Bronchial epithelial cell (primary cell): ENCODE data around the gene IPPK. TPM values are rescaled to one million over a fixed set of nuclear protein-coding genes. Genes with fewer than 3 reads are reported as not detected.
"Not testable (repeated sequence)": the region's sequence is repeated elsewhere in the genome, so short reads cannot be mapped to it uniquely, and the experiment has no call there.

Source experiments
- DNase-seq: peaks from one replicate; pipeline ENCODE4 v3.0.0-alpha.2; 2010; ENCODE audit warnings: low read depth
- FAIRE-seq: peaks from 2 replicates; lab custom pipeline; 2011; peaks lifted over from hg19 to GRCh38; lab: Jason Lieb, UNC
- H3K27me3 ChIP-seq: 2 replicates; pipeline ENCODE4 v1.5.1; 2011; ENCODE audit warnings: low read length; ENCODE audit not compliant: control insufficient read depth, insufficient read depth
- H3K36me3 ChIP-seq: 2 replicates; pipeline ENCODE4 v1.5.1; 2011; ENCODE audit warnings: low read length; ENCODE audit not compliant: control insufficient read depth, insufficient read depth
- H3K4me3 ChIP-seq: 2 replicates; pipeline ENCODE4 v1.5.1; 2011; ENCODE audit warnings: mild to moderate bottlenecking, low read depth, low read length, control low read depth
- total RNA-seq: library from RNA; depleted of rRNA; stranded (reverse); fragments of >200 nt; gene quantifications from 2 replicates; pipeline ENCODE4 v1.2.1, GENCODE V29; 2014
- TF ChIP-seq, protein P1 (sequence below): IDR thresholded peaks from 2 replicates; pipeline ENCODE4 v1.5.1; 2011; ENCODE audit warnings: mild to moderate bottlenecking, moderate library complexity, low read length, control low read depth, inconsistent platforms; ENCODE audit not compliant: insufficient read depth, severe bottlenecking

IPPK gene
- total RNA-seq, 1 donor from 2014 or later, result 27.6 TPM

- no peaks in the 10 kb centered on the region for H3K36me3 ChIP-seq
- TF ChIP-seq, protein P1, sequence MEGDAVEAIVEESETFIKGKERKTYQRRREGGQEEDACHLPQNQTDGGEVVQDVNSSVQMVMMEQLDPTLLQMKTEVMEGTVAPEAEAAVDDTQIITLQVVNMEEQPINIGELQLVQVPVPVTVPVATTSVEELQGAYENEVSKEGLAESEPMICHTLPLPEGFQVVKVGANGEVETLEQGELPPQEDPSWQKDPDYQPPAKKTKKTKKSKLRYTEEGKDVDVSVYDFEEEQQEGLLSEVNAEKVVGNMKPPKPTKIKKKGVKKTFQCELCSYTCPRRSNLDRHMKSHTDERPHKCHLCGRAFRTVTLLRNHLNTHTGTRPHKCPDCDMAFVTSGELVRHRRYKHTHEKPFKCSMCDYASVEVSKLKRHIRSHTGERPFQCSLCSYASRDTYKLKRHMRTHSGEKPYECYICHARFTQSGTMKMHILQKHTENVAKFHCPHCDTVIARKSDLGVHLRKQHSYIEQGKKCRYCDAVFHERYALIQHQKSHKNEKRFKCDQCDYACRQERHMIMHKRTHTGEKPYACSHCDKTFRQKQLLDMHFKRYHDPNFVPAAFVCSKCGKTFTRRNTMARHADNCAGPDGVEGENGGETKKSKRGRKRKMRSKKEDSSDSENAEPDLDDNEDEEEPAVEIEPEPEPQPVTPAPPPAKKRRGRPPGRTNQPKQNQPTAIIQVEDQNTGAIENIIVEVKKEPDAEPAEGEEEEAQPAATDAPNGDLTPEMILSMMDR, result no peak
- DNase-seq (peak; percentile 56), FAIRE-seq (no peak)
- no peaks in the 10 kb centered on the region for H3K27me3 ChIP-seq
- H3K4me3 ChIP-seq, result no peak overlapping the region
These were observed 69.3 kb downstream of the IPPK start for GRCh38 chr9:92600462-92601261.

- H3K27me3 ChIP-seq, result no peaks in the 10 kb centered on the region
- TF ChIP-seq, protein P1, result no peak
- H3K4me3 ChIP-seq, result no peak overlapping the region
- FAIRE-seq, result no peak
- DNase-seq, result peak; percentile 79
- no peaks in the 10 kb centered on the region for H3K36me3 ChIP-seq
These were observed 69.9 kb downstream of the IPPK start for GRCh38 chr9:92599938-92600461.

- H3K36me3 ChIP-seq, result no peaks in the 10 kb centered on the region
- no peak overlapping the region for H3K4me3 ChIP-seq
- TF ChIP-seq, protein P1, result no peak
- DNase-seq (no peak), FAIRE-seq (no peak)
- no peaks in the 10 kb centered on the region for H3K27me3 ChIP-seq
These were observed 71.5 kb downstream of the IPPK start for GRCh38 chr9:92598382-92598781.

GRCh38 chr9:92595930-92596329 is 74.0 kb downstream of the IPPK start:
- Histone ChIP-seq H3K36me3 (no peaks in the 10 kb centered on the region), H3K27me3 (no peaks in the 10 kb centered on the region), H3K4me3 (no peak overlapping the region)
- FAIRE-seq (no peak), DNase-seq (no peak)
- TF ChIP-seq, protein P1, result no peak

GRCh38 chr9:92595075-92595474 is 74.9 kb downstream of the IPPK start:
- not testable (repeated sequence) for DNase-seq, H3K36me3 ChIP-seq, H3K27me3 ChIP-seq, FAIRE-seq, H3K4me3 ChIP-seq

DNA sequence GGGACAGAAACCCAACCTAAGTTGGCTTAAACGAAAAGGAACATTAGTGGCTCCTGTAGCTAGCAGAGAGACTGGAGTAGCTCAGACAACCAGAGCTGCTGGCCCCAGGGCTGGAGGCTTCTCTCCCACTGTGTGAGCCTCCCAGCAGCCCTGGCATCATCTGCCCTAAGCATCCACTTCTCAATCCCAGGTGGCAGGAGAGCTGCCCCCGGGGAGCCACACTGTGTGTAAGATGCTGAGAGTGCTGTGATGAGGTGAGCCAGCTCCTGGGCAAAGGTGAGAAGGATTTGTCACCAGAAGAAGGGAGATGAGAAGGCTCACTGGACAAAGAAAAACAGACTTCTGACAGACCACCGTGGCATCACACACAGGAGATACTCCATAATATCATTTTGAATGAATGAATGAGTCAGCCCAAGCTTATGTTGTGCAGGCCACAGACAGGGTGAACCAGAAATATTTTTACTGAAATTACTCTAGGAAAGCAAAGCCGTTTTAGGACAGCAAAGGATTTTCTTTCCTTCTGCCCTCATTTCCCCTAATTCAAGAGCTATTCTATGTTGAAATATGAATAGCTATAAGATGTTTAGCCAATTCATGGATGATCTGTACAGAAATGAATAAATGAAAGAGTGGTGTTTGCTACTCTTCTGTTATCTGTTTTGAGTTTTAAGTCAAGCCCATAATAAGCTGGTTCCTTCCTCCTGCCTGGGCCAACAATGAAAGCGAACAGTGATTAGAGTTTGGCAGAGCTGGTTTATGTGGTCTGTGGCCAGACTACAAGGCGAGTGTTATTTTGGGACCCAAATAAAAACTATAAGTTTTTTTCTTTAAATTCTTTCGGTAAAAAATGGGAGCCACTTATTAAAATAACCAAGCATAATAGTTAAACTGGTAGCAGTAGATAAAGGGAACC is 76.7 kb downstream of the IPPK start:
- FAIRE-seq, result no peak
- DNase-seq, result no peak
- Histone ChIP-seq H3K4me3 (no peak overlapping the region), H3K27me3 (no peaks in the 10 kb centered on the region), H3K36me3 (no peaks in the 10 kb centered on the region)
- TF ChIP-seq, protein P1, result no peak
